Measurements from ENCODE around the gene CYP39A1.

- TF ChIP-seq CTCF (conservative IDR thresholded peaks at IDR 0.05 in 1 of 2, IDR thresholded peaks at IDR 0.05 in 1 of 2; ENCODE audit: low read depth in 1 of 2, low read length in 2 of 2) (no peak), EZH2 (IDR thresholded peaks at IDR 0.05; ENCODE audit: low read length, missing control alignments) (no peak)
Observed at GRCh38 chr6:46526607-46527006, 126.0 kb downstream of the CYP39A1 start.

All from fibroblast of lung (primary cell).